Karpas-422 (cell line): ENCODE results near the gene CATSPER1. TPM values are rescaled to one million over a fixed set of nuclear protein-coding genes. Genes with fewer than 3 reads are reported as not detected.

Experiments
- DNase-seq: peaks from one replicate; pipeline ENCODE4 v3.0.0-alpha.2; 2015
- H2AFZ ChIP-seq: fragments of 200-600 bp; sonication (generic); 2 replicates; pipeline ENCODE4 v1.6.1; 2014; ENCODE audit warnings: antibody characterized with exemption, low read length, mixed read lengths
- H3K27ac ChIP-seq: fragments of 200-600 bp; sonication (generic); 2 replicates; pipeline ENCODE4 v1.5.1; 2014; ENCODE audit warnings: mild to moderate bottlenecking, low read length, moderate library complexity
- H3K27me3 ChIP-seq: fragments of 200-600 bp; sonication (generic); 2 replicates; pipeline ENCODE4 v1.6.1; 2014; ENCODE audit warnings: low read length, mixed read lengths
- H3K36me3 ChIP-seq: fragments of 200-600 bp; sonication (generic); 2 replicates; pipeline ENCODE4 v1.6.1; 2014; ENCODE audit warnings: low read length, mixed read lengths; ENCODE audit not compliant: insufficient read depth
- H3K4me1 ChIP-seq: fragments of 200-600 bp; sonication (generic); 2 replicates; pipeline ENCODE4 v1.6.1; 2014; ENCODE audit warnings: mild to moderate bottlenecking, low read length, mixed read lengths
- H3K4me2 ChIP-seq: fragments of 200-600 bp; sonication (generic); 2 replicates; pipeline ENCODE4 v1.6.1; 2014; ENCODE audit warnings: low read length, low read depth, mild to moderate bottlenecking; ENCODE audit not compliant: poor library complexity, severe bottlenecking
- H3K4me3 ChIP-seq: fragments of 200-600 bp; sonication (generic); 2 replicates; pipeline ENCODE4 v1.5.1; 2014; ENCODE audit warnings: mild to moderate bottlenecking, antibody characterized with exemption, low read length, mixed read lengths
- H3K79me2 ChIP-seq: fragments of 200-600 bp; sonication (generic); 2 replicates; pipeline ENCODE4 v1.6.1; 2014; ENCODE audit warnings: mild to moderate bottlenecking, low read length, mixed read lengths
- H3K9ac ChIP-seq: fragments of 200-600 bp; sonication (generic); 2 replicates; pipeline ENCODE4 v1.6.0; 2014; ENCODE audit warnings: low read length
- H3K9me2 ChIP-seq: fragments of 200-600 bp; sonication (generic), shearing (Covaris generic); replicated peaks from 2 replicates; pipeline ENCODE4 v1.6.0; 2014; ENCODE audit warnings: mild to moderate bottlenecking, low read length, moderate library complexity; ENCODE audit not compliant: insufficient read depth
- H3K9me3 ChIP-seq: fragments of 300-700, 200-600 bp; sonication (generic); 2 replicates; pipeline ENCODE4 v1.6.1; 2014; ENCODE audit warnings: low read length, mixed read lengths
- H4K20me1 ChIP-seq: fragments of 200-600 bp; sonication (generic); 2 replicates; pipeline ENCODE4 v1.6.1; 2014; ENCODE audit warnings: mild to moderate bottlenecking, antibody characterized with exemption, low read length, low read depth; ENCODE audit not compliant: insufficient read depth
- total RNA-seq: library from RNA; depleted of rRNA; stranded (reverse); fragments of >200 nt; shearing (Covaris generic); gene quantifications from 2 replicates; pipeline ENCODE4 v1.2.3, GENCODE V29; 2014; ENCODE audit warnings: low replicate concordance

The CATSPER1 gene
- total RNA-seq, 1 experiment from 2014 or later, result not detected

DNA sequence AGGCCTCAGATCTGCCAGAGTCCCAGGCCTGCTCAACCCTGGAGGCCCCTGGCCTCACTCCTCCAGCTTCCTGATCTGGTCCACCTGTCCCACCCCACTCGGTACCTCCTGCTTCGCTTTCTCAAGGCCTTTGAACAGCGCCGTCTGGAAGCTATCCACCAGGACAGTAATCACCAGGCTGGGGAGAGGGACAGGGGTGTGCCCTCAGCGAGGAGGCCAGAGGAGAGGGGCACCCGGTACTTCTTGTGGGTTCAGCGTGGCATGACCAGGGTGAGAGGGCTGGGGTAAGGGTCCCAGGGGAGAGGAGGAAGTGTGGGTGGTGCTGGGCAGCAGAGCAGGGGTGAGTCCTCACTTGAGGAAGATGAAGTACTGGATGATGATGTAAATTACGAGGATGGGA is 6.1 kb downstream of the CATSPER1 start:
- Histone ChIP-seq H3K4me3 (no peak overlapping the region), H3K27ac (no peak overlapping the region), H3K79me2 (no peaks in the 10 kb centered on the region), H3K36me3 (no peaks in the 10 kb centered on the region), H4K20me1 (no peaks in the 10 kb centered on the region), H3K4me2 (no peak overlapping the region), H3K9me3 (no peaks in the 10 kb centered on the region), H3K9ac (no peak overlapping the region), H3K9me2 (no peaks in the 10 kb centered on the region), H3K4me1 (no peaks in the 10 kb centered on the region), H2AFZ (no peak overlapping the region), H3K27me3 (no peaks in the 10 kb centered on the region)
- no peak for DNase-seq

DNA sequence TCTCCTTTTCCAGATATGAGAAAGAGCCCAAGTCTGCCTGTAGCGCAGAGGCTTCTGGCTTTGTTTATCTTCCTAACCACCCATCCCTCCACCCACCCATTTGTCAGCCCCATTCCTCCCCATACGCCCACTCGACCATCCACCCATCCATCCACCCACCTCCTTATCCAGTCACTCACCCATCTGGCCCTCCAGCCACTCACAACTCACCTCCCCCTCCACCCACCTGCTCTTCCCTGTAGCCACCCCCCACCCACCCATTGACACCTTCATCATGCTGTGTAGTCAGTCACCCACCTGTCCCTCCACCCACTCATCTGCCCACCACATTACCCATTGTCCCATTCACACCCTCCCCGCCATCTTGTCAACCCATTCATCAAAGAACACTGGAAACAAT is 9.0 kb downstream of the CATSPER1 start:
- Histone ChIP-seq H3K36me3 (no peaks in the 10 kb centered on the region), H2AFZ (no peak overlapping the region), H4K20me1 (no peaks in the 10 kb centered on the region), H3K27ac (no peak overlapping the region), H3K9me2 (no peaks in the 10 kb centered on the region), H3K4me2 (no peak overlapping the region), H3K4me3 (no peak overlapping the region), H3K9ac (no peak overlapping the region), H3K79me2 (no peaks in the 10 kb centered on the region), H3K4me1 (no peaks in the 10 kb centered on the region), H3K9me3 (no peaks in the 10 kb centered on the region), H3K27me3 (no peaks in the 10 kb centered on the region)
- no peak for DNase-seq

DNA sequence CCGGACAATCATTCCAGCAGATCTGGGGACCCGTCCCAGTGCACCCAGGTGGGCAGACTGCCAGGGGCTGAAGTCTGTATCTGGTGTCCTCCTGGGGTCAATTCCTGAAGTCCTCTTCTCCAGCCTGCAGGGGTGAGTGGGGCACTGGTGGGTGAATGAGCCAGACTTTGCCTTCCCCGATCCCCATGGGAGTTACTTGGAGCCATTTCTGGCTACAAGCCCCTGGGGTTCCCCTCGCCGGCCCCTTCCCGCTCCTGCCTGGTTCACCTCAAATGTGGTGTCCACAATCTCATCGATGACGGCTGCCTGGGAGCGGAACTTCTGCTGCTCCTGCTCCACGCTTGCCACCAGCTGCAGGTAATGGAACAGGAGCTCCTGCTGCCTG is 9.5 kb downstream of the CATSPER1 start:
- DNase-seq, result no peak
- Histone ChIP-seq H3K9me2 (no peaks in the 10 kb centered on the region), H3K36me3 (no peaks in the 10 kb centered on the region), H3K4me3 (no peak overlapping the region), H2AFZ (no peak overlapping the region), H3K4me1 (no peaks in the 10 kb centered on the region), H3K4me2 (no peak overlapping the region), H3K79me2 (no peaks in the 10 kb centered on the region), H3K27me3 (no peaks in the 10 kb centered on the region), H3K9me3 (no peaks in the 10 kb centered on the region), H4K20me1 (no peaks in the 10 kb centered on the region), H3K27ac (no peak overlapping the region), H3K9ac (no peak overlapping the region)

DNA sequence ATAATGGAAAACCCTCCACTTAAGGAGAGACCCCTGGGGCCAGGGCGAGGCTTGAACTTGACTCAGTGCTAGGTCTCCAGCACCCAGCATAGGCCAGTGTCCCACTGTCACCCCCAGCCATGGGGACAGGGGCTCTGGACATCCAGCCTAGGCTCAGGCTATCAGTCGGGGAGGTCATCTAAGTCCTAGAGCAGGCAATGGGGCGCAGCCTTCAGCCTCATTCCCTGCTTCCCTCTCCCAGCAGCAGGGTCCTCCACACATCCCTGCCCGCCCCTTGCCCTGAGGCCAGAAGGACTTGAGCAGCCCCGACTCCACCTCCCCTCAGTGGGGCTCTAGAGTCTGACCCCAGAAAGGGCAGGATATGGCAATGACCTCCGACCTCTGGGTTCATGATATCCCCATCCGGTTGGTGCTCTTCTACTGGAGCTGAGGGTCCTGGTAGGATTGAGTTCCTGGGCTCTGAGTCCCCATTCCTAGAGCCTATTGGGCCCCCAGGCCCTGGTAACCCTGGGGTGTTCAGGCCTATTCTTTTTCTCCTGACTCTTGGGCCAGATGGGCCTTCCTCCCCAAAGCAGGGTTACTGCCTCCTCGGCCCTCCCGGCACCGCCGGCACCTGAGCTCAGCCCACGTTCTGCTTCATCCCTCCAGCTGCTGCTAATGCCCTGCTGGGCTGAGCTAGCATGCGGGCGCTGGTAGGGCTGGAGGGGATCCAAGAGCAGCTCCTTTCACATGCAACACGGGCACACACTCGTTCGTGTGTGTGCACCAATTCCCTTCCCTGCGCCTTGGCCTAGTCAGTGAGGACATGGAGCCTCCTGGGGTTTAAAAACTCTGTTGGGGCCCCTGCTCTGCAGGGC is 10.1 kb downstream of the CATSPER1 start:
- Histone ChIP-seq H3K9me2 (no peaks in the 10 kb centered on the region), H3K4me3 (no peak overlapping the region), H4K20me1 (no peaks in the 10 kb centered on the region), H3K79me2 (no peaks in the 10 kb centered on the region), H3K4me2 (no peak overlapping the region), H3K36me3 (no peaks in the 10 kb centered on the region), H3K27ac (no peak overlapping the region), H3K9ac (no peak overlapping the region), H2AFZ (no peak overlapping the region), H3K27me3 (no peaks in the 10 kb centered on the region), H3K9me3 (no peaks in the 10 kb centered on the region), H3K4me1 (no peaks in the 10 kb centered on the region)
- no peak for DNase-seq

DNA sequence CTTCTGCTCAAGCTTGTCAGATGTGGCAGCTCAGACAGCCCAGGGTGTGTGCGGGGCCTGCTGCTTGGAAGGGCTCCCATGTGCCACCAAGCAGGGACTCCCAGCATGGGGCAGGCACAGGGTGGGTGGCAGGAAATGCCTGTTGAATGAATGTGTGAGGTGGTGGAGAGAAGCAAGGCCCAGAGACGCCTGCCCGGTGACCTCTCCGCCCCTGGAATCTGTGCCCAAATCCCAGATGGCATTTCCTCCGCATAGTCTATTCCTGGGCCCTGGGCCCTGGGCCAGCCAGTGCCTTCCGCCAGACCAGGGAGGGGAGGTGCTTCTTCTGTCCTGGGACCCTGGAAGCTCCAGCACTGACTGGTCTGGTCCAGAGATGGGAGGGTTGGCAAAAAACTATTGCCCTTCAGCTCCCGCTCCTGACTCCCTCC is 10.8 kb downstream of the CATSPER1 start:
- DNase-seq, result no peak
- Histone ChIP-seq H3K27me3 (no peaks in the 10 kb centered on the region), H3K36me3 (no peaks in the 10 kb centered on the region), H3K4me2 (no peak overlapping the region), H2AFZ (no peak overlapping the region), H3K9ac (no peak overlapping the region), H3K9me3 (no peaks in the 10 kb centered on the region), H3K27ac (no peak overlapping the region), H3K4me3 (no peak overlapping the region), H3K4me1 (no peaks in the 10 kb centered on the region), H3K9me2 (no peaks in the 10 kb centered on the region), H4K20me1 (no peaks in the 10 kb centered on the region), H3K79me2 (no peaks in the 10 kb centered on the region)

DNA sequence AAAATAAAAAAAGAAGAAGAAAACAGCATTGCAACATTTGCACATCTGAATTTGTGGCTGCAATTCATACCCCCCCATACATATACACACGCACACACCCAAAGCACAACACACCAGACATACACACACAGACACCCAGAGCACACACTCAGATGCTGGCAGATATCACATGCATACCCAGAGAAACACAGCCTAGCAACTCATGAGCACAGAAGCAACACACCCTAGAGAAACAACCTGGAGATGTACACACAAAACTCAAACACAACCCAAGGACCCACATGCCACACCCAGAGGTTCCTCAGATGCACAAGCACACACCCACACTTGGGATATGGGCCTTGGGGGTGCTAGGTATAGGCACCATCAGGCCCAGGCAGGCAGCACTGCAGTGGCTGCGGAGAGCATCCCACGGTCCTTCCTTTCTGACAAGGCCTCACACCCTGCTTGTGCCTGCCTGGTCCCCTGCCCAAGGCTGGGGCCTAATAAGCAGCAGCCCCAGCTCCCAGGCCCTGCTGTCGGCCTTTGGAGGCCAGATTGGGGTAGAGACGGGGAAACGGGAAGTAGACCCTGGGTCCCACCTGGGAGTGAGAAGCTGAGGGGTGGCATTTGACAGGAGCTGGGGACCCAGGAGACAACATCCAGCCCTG is 11.3 kb downstream of the CATSPER1 start:
- H2AFZ ChIP-seq, result 0 out of 2 replicates have a peak overlapping the region, but pooled peaks have one; percentile 30
- no peak overlapping the region for H3K4me2 ChIP-seq
- no peaks in the 10 kb centered on the region for H3K9me3 ChIP-seq
- H3K4me1 ChIP-seq, result no peaks in the 10 kb centered on the region
- H3K79me2 ChIP-seq, result no peaks in the 10 kb centered on the region
- H3K9me2 ChIP-seq, result no peaks in the 10 kb centered on the region
- no peaks in the 10 kb centered on the region for H3K27me3 ChIP-seq
- no peak overlapping the region for H3K9ac ChIP-seq
- no peak overlapping the region for H3K27ac ChIP-seq
- no peak for DNase-seq
- no peak overlapping the region for H3K4me3 ChIP-seq
- no peaks in the 10 kb centered on the region for H3K36me3 ChIP-seq
- no peaks in the 10 kb centered on the region for H4K20me1 ChIP-seq

DNA sequence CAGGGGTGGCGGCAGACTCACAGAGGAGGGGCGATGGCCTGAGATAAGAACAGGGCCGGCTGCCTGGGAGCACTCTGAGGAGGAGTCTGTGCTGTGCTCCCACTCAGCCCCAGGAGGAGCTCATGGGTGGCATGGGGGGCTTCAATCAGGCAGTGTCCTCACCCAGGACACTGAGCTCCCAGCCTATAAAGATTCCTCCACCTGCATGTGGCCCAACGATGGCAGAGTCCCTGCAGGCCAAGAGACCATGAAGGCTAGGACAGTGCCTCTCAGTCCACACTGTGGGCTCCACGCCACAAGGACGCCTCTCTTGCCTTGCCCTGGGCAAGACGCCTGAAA is 12.5 kb downstream of the CATSPER1 start:
- Histone ChIP-seq H3K9me2 (no peaks in the 10 kb centered on the region), H3K4me2 (no peak overlapping the region), H3K9ac (no peak overlapping the region)

DNA sequence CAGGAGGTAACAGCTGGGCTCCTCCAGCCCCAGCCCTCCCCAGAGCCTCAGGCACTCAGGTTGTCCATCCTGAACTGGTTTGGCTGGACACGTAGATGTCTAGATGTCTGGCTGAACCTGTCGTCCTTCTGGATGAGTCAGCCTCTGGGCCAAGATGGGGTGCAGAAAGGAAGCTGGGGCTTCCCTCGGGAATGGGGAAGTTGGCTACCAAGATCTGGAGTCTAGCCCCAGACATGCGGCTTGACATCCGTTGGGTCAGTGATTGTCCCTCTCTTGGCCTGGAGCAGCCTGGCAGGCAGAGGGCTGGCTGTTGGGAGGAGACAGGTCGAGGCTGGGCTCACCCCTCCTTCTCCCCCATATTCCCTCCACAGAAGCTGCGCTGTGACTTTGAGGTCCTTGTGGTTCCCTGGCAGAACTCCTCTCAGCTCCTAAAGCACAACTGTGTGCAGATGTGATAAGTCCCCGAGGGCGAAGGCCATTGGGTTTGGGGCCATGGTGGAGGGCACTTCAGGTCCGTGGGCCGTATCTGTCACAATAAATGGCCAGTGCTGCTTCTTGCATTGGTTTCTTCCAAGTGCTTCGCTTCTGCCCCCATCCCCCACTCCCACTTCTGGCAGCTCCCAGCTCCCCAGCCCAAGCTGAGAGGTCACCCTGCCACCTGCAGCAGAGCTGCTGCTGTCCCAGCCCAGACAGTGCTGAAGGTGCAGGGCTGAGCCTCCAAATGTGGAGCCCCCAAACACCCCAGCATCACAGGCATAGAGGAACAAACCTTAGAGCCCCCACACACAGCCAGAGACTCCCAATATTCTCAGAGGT is 13.1 kb downstream of the CATSPER1 start:
- H3K4me2 ChIP-seq, result no peak overlapping the region
- H3K9me2 ChIP-seq, result no peaks in the 10 kb centered on the region
- H3K9me3 ChIP-seq, result no peaks in the 10 kb centered on the region
- H3K36me3 ChIP-seq, result no peaks in the 10 kb centered on the region
- H2AFZ ChIP-seq, result no peak overlapping the region
- no peaks in the 10 kb centered on the region for H3K79me2 ChIP-seq
- no peaks in the 10 kb centered on the region for H4K20me1 ChIP-seq
- H3K9ac ChIP-seq, result no peak overlapping the region
- H3K4me1 ChIP-seq, result no peaks in the 10 kb centered on the region
- no peak overlapping the region for H3K27ac ChIP-seq
- no peak for DNase-seq
- no peak overlapping the region for H3K4me3 ChIP-seq
- H3K27me3 ChIP-seq, result no peaks in the 10 kb centered on the region

More for the DNA sequence above, 12.5 kb downstream of the CATSPER1 start:
- H3K4me3 ChIP-seq, result no peak overlapping the region
- no peaks in the 10 kb centered on the region for H3K79me2 ChIP-seq
- no peaks in the 10 kb centered on the region for H4K20me1 ChIP-seq
- H3K36me3 ChIP-seq, result no peaks in the 10 kb centered on the region
- H3K27ac ChIP-seq, result no peak overlapping the region
- no peaks in the 10 kb centered on the region for H3K4me1 ChIP-seq
- no peak overlapping the region for H2AFZ ChIP-seq
- no peaks in the 10 kb centered on the region for H3K9me3 ChIP-seq
- no peaks in the 10 kb centered on the region for H3K27me3 ChIP-seq
- DNase-seq, result no peak
